Fibroblast of the aortic adventitia (primary cell): ENCODE results near the gene KLHL26. TPM values are rescaled to one million over a fixed set of nuclear protein-coding genes. Genes with fewer than 3 reads are reported as not detected.

Source experiments
- DNase-seq: peaks from one replicate; pipeline ENCODE4 v3.0.0-alpha.2; 2010; ENCODE audit warnings: low read depth
- H3K4me3 ChIP-seq: 2 replicates; pipeline ENCODE4 v1.5.1; 2011; ENCODE audit warnings: low read depth, mild to moderate bottlenecking, control low read depth, low read length, moderate library complexity
- CTCF ChIP-seq: IDR thresholded peaks from 2 replicates; pipeline ENCODE4 v1.5.1; 2011; ENCODE audit warnings: mild to moderate bottlenecking, low read length, control low read depth, inconsistent platforms; ENCODE audit not compliant: insufficient read depth
- total RNA-seq: library from RNA; depleted of rRNA; stranded (reverse); fragments of >200 nt; gene quantifications from 2 replicates; pipeline ENCODE4 v1.2.3, GENCODE V29; 2012; ENCODE audit warnings: low replicate concordance

The KLHL26 gene
- total RNA-seq, 1 donor, result 3.9 TPM

- DNase-seq, result no peak
- H3K4me3 ChIP-seq, result no peak overlapping the region
- TF ChIP-seq CTCF, result no peak
These were observed 32.6 kb upstream of the KLHL26 start for GRCh38 chr19:18603958-18604819.

- no peak for TF ChIP-seq CTCF
- H3K4me3 ChIP-seq, result no peak overlapping the region
- DNase-seq, result no peak
These were observed 32.0 kb upstream of the KLHL26 start for GRCh38 chr19:18604820-18605159.

- no peak for TF ChIP-seq CTCF
- H3K4me3 ChIP-seq, result peak overlapping the region; percentile 31
- no peak for DNase-seq
These were observed 31.7 kb upstream of the KLHL26 start for GRCh38 chr19:18605196-18605545.

- H3K4me3 ChIP-seq, result peak overlapping the region; percentile 40
- no peak for TF ChIP-seq CTCF
- DNase-seq, result no peak
These were observed 31.1 kb upstream of the KLHL26 start for GRCh38 chr19:18605546-18606280.

- TF ChIP-seq CTCF, result no peak
- DNase-seq, result no peak
- peak within 1 kb of the TSS; percentile 48 for H3K4me3 ChIP-seq
These were observed 30.3 kb upstream of the KLHL26 start, which contains the start of gene CRLF1 for GRCh38 chr19:18606281-18607225. Gene CRLF1 (minus strand): TSS chr19:18606799. CDS start chr19:18606656, 143 bp downstream.
